MM.1S (cell line): ENCODE measurements around the gene OGFR.

Experiments used
- EZH2 ChIP-seq: fragments of 300-600 bp; sonication (generic); optimal IDR thresholded peaks from 2 replicates; pipeline ENCODE3; 2017; ENCODE audit warnings: low read depth, mild to moderate bottlenecking, antibody characterized with exemption, low read length, mixed read lengths
- EZH2phosphoT487 ChIP-seq: fragments of 300-600 bp; sonication (generic); IDR thresholded peaks from 2 replicates; pipeline ENCODE4 v1.6.1; 2018; ENCODE audit warnings: antibody characterized with exemption, low read length
- TF ChIP-seq, protein P1 (sequence below): fragments of 300-600 bp; sonication (generic); IDR thresholded peaks from 2 replicates; pipeline ENCODE4 v1.5.1; 2016; ENCODE audit warnings: antibody characterized with exemption, low read length, mixed read lengths

DNA sequence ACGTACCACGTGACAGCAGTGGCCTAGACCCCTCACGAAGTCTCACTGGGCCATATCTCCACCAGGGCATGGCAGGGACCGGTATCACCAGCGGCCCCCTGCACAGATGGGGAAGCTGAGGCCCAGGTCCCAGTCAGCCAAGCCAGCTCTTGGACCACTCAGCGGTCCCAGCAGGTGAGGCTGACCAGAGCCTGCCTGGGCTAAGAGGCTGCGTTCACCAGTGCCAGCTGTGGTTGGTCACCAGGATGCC lies 11.0 kb upstream of the OGFR start:
- TF ChIP-seq, protein P1, sequence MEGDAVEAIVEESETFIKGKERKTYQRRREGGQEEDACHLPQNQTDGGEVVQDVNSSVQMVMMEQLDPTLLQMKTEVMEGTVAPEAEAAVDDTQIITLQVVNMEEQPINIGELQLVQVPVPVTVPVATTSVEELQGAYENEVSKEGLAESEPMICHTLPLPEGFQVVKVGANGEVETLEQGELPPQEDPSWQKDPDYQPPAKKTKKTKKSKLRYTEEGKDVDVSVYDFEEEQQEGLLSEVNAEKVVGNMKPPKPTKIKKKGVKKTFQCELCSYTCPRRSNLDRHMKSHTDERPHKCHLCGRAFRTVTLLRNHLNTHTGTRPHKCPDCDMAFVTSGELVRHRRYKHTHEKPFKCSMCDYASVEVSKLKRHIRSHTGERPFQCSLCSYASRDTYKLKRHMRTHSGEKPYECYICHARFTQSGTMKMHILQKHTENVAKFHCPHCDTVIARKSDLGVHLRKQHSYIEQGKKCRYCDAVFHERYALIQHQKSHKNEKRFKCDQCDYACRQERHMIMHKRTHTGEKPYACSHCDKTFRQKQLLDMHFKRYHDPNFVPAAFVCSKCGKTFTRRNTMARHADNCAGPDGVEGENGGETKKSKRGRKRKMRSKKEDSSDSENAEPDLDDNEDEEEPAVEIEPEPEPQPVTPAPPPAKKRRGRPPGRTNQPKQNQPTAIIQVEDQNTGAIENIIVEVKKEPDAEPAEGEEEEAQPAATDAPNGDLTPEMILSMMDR: no peak
- TF ChIP-seq EZH2 (no peak), EZH2phosphoT487 (no peak)
